Measurements from ENCODE around the gene CHN1.

CHN1 gene

DNA sequence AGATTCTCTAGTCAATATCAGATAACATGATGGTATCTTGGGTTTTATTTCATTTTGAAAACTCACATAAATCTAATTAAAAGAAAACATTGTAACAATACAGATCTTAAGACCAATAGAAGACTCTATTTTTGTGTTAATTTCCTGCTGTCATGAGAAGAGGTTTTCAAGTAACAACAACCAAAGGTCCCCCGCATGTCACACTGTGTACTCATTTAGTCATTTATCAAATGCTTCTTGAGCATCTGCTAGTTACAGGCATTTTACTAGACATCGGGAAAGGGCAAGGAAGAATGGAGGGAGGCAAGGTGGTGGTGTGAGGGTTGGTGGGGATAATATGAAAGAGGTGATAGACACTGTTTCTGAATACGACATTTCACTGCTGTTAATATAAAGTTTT lies 163.2 kb downstream of the CHN1 start:
- no peak for TF ChIP-seq CTCF (IDR thresholded peaks at IDR 0.05; ENCODE audit: poor library complexity, severe bottlenecking)
- Histone ChIP-seq H3K36me3 (ENCODE audit: low read depth) (no peaks in the 10 kb centered on the region), H3K4me3 (ENCODE audit: severe bottlenecking) (no peak overlapping the region), H3K27me3 (ENCODE audit: insufficient read depth, poor library complexity, severe bottlenecking) (no peaks in the 10 kb centered on the region), H3K9me3 (ENCODE audit: severe bottlenecking) (no peaks in the 10 kb centered on the region), H3K4me1 (ENCODE audit: insufficient read depth, poor library complexity, severe bottlenecking) (peaks cover 2% of the 10 kb centered on the region), H3K27ac (ENCODE audit: poor library complexity, severe bottlenecking) (no peak overlapping the region)
- ATAC-seq (ENCODE audit: low read depth) = no peak
- DNase-seq (ENCODE audit: low spot score) = no peak

DNA sequence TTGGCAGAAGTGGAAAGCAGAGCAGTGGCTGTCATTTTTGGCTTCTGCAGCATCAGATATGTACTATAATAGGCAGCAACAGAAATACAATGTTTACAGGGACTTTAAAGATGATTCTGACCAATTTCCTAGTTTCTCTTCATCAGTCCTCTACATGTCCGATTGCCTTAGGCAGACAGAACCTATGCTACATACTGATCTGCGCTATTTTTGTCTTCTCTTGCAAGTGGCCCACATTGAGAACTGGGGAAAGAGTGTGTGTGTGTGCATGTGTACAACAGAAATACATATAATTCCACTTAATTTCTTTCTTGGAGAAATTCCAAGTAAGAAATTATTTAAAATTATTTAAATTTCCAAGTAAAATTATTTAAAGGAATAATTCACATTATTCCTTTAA lies 163.8 kb downstream of the CHN1 start:
- ATAC-seq (ENCODE audit: low read depth) = no peak
- no peak overlapping the region for H3K27ac ChIP-seq (ENCODE audit: poor library complexity, severe bottlenecking)
- DNase-seq (ENCODE audit: low spot score) = no peak
- H3K4me1 ChIP-seq (ENCODE audit: insufficient read depth, poor library complexity, severe bottlenecking) = peaks cover 8% of the 10 kb centered on the region
- H3K27me3 ChIP-seq (ENCODE audit: insufficient read depth, poor library complexity, severe bottlenecking) = no peaks in the 10 kb centered on the region
- H3K4me3 ChIP-seq (ENCODE audit: severe bottlenecking) = no peak overlapping the region
- TF ChIP-seq CTCF (IDR thresholded peaks at IDR 0.05; ENCODE audit: poor library complexity, severe bottlenecking) = no peak
- H3K9me3 ChIP-seq (ENCODE audit: severe bottlenecking) = no peaks in the 10 kb centered on the region
- H3K36me3 ChIP-seq (ENCODE audit: low read depth) = no peaks in the 10 kb centered on the region

- Histone ChIP-seq H3K4me3 (ENCODE audit: severe bottlenecking) (no peak overlapping the region), H3K27me3 (ENCODE audit: insufficient read depth, poor library complexity, severe bottlenecking) (no peaks in the 10 kb centered on the region), H3K27ac (ENCODE audit: poor library complexity, severe bottlenecking) (no peak overlapping the region), H3K36me3 (ENCODE audit: low read depth) (no peaks in the 10 kb centered on the region), H3K4me1 (ENCODE audit: insufficient read depth, poor library complexity, severe bottlenecking) (peaks cover 16% of the 10 kb centered on the region), H3K9me3 (ENCODE audit: severe bottlenecking) (no peaks in the 10 kb centered on the region)
- no peak for TF ChIP-seq CTCF (IDR thresholded peaks at IDR 0.05; ENCODE audit: poor library complexity, severe bottlenecking)
- ATAC-seq (ENCODE audit: low read depth) (no peak), DNase-seq (ENCODE audit: low spot score) (no peak)
Measured at GRCh38 chr2:174840436-174840835, 164.7 kb downstream of the CHN1 start.

- ATAC-seq (ENCODE audit: low read depth) (no peak), DNase-seq (ENCODE audit: low spot score) (no peak)
- H3K4me3 ChIP-seq (ENCODE audit: severe bottlenecking) = no peak overlapping the region
- H3K9me3 ChIP-seq (ENCODE audit: severe bottlenecking) = no peaks in the 10 kb centered on the region
- H3K27me3 ChIP-seq (ENCODE audit: insufficient read depth, poor library complexity, severe bottlenecking) = no peaks in the 10 kb centered on the region
- TF ChIP-seq CTCF (IDR thresholded peaks at IDR 0.05; ENCODE audit: poor library complexity, severe bottlenecking) = no peak
- peaks cover 16% of the 10 kb centered on the region for H3K4me1 ChIP-seq (ENCODE audit: insufficient read depth, poor library complexity, severe bottlenecking)
- no peak overlapping the region for H3K27ac ChIP-seq (ENCODE audit: poor library complexity, severe bottlenecking)
- H3K36me3 ChIP-seq (ENCODE audit: low read depth) = no peaks in the 10 kb centered on the region
Measured at GRCh38 chr2:174839662-174840061, 165.5 kb downstream of the CHN1 start.

- ATAC-seq (ENCODE audit: low read depth) (no peak), DNase-seq (ENCODE audit: low spot score) (no peak)
- H3K27ac ChIP-seq (ENCODE audit: poor library complexity, severe bottlenecking) = peak overlapping the region; percentile 89
- no peaks in the 10 kb centered on the region for H3K9me3 ChIP-seq (ENCODE audit: severe bottlenecking)
- no peak overlapping the region for H3K4me3 ChIP-seq (ENCODE audit: severe bottlenecking)
- H3K4me1 ChIP-seq (ENCODE audit: insufficient read depth, poor library complexity, severe bottlenecking) = peaks cover 16% of the 10 kb centered on the region
- no peaks in the 10 kb centered on the region for H3K27me3 ChIP-seq (ENCODE audit: insufficient read depth, poor library complexity, severe bottlenecking)
- no peak for TF ChIP-seq CTCF (IDR thresholded peaks at IDR 0.05; ENCODE audit: poor library complexity, severe bottlenecking)
- H3K36me3 ChIP-seq (ENCODE audit: low read depth) = no peaks in the 10 kb centered on the region
Measured at GRCh38 chr2:174836995-174837390, 168.2 kb downstream of the CHN1 start.

Measured in RWPE2 (cell line).